ENCODE results near the gene ALDOC. TPM values are rescaled to one million over a fixed set of nuclear protein-coding genes. Genes with fewer than 3 reads are reported as not detected.

ALDOC gene
- total and polyA plus RNA-seq, 2 of the 13 experiments (the other 11 are each of a cell fraction or from before 2014, with no cell fraction given), result 15.4 to 60.9 TPM

GRCh38 chr17:28548417-28549130 is 28.1 kb downstream of the ALDOC start:
- POLR2A ChIA-PET, result no interaction called here
- CTCF ChIA-PET (ENCODE audit: low intra/inter-chr PET ratio, low total read pairs), result interaction anchor here (1.1 to 1.9 kb wide), 2 partner anchors 65 to 67 kb away, joined by 3 to 5 read pairs; partner anchors contain the start of gene RSKR

GRCh38 chr17:28547623-28548416 is 28.9 kb downstream of the ALDOC start:
- POLR2A ChIA-PET, result no interaction called here
- FAIRE-seq (peak; percentile 81), ATAC-seq (peak; percentile 60), DNase-seq (ENCODE audit: low spot score) (peak; percentile 60)
- CTCF ChIA-PET (ENCODE audit: low intra/inter-chr PET ratio, low total read pairs), result interaction anchor here (1.1 to 1.9 kb wide), 2 partner anchors 66 to 67 kb away, joined by 3 to 5 read pairs; partner anchors contain the start of gene RSKR
- no peak overlapping the region for H3K4me3 ChIP-seq (replicated peaks in 1 of 3; ENCODE audit: insufficient read depth in 1 of 3, low read depth in 2 of 3, low read length in 3 of 3)
- in situ Hi-C loops (cut with HindIII; ENCODE audit: extremely low pct_ligation_motif_present, low pct_unique_long_range_greater_than_20kb) (no loop called here), intact Hi-C loops (cut with micrococcal nuclease; ENCODE audit: unreplicated experiment) (loop anchor here (2.0 kb wide), 1 partner anchor 65 kb away; no protein-coding TSS in a partner anchor)
- BruUV-seq (replicated peaks), result no TSS peak
- H3K79me2 ChIP-seq (ENCODE audit: insufficient read depth, low read length), result no peaks in the 10 kb centered on the region
- H3K4me2 ChIP-seq (ENCODE audit: low read depth, low read length), result no peak overlapping the region
- H3K36me3 ChIP-seq (replicated peaks in 1 of 2; ENCODE audit: control insufficient read depth in 1 of 2, insufficient read depth in 2 of 2, low read length in 2 of 2), result no peaks in the 10 kb centered on the region
- H2AFZ ChIP-seq (ENCODE audit: low read length), result no peak overlapping the region
- H3K27ac ChIP-seq (ENCODE audit: extremely low read length, insufficient read depth, low read length), result no peak overlapping the region
- WGBS (ENCODE audit: low lambda C conversion rate), result 72% methylated on average over 14 of the region's 26 CpGs
- no peaks in the 10 kb centered on the region for H4K20me1 ChIP-seq (ENCODE audit: insufficient read depth, low read length)
- H3K27me3 ChIP-seq (ENCODE audit: control insufficient read depth in 1 of 2, insufficient read depth in 2 of 2, low read length in 2 of 2), result no peaks in the 10 kb centered on the region
- H3K9ac ChIP-seq (ENCODE audit: insufficient read depth, low read depth, low read length), result no peak overlapping the region
- peaks cover 31% of the 10 kb centered on the region for H3K4me1 ChIP-seq (ENCODE audit: insufficient read depth, low read length)
- no peaks in the 10 kb centered on the region for H3K9me3 ChIP-seq (ENCODE audit: low read length)
- peak; percentile 31; the same call in 1 of the 2 replicates for TF ChIP-seq ZFX (CRISPR knock-in tag; IDR thresholded peaks at IDR 0.05; ENCODE audit: low read depth)
- TF ChIP-seq GFI1 (CRISPR knock-in tag; IDR thresholded peaks at IDR 0.05; ENCODE audit: borderline replicate concordance), result no peak
- peak; percentile 91 for TF ChIP-seq XRCC5 (optimal IDR thresholded peaks at IDR 0.05; ENCODE audit: low read length)
- no peak for TF ChIP-seq MTA1 (CRISPR knock-in tag; IDR thresholded peaks at IDR 0.05; ENCODE audit: borderline replicate concordance)
- 0 out of 4 replicates have a peak, but pooled peaks of 1 of the 2 experiments have one; percentile 23 for TF ChIP-seq HMGXB4 (CRISPR knock-in tag; IDR thresholded peaks at IDR 0.05; ENCODE audit: borderline replicate concordance in 1 of 2, low read depth in 1 of 2)
- peak; percentile 51 for TF ChIP-seq STAG1 (CRISPR knock-in tag; IDR thresholded peaks at IDR 0.05)
- TF ChIP-seq SNAPC2 (CRISPR knock-in tag; IDR thresholded peaks at IDR 0.05), result no peak
- TF ChIP-seq MYNN (CRISPR knock-in tag; IDR thresholded peaks at IDR 0.05; ENCODE audit: low read depth), result no peak
- peak; percentile 40; the same call in 1 of the 2 replicates for TF ChIP-seq ZNF274 (CRISPR knock-in tag; IDR thresholded peaks at IDR 0.05)
- TF ChIP-seq CEBPG (CRISPR knock-in tag; IDR thresholded peaks at IDR 0.05), result no peak
- TF ChIP-seq PCBP1 (IDR thresholded peaks at IDR 0.05; ENCODE audit: borderline replicate concordance, low read depth, low read length), result no peak
- peak; percentile 18; the same call in 1 of the 2 replicates for TF ChIP-seq SMC3 (IDR thresholded peaks at IDR 0.05; ENCODE audit: low read length)
- peak; percentile 58 for TF ChIP-seq KDM2A (CRISPR knock-in tag; IDR thresholded peaks at IDR 0.05; ENCODE audit: borderline replicate concordance, low read depth)

More at GRCh38 chr17:28548417-28549130, 28.1 kb downstream of the ALDOC start:
- Histone ChIP-seq H3K9ac (ENCODE audit: insufficient read depth, low read depth, low read length) (no peak overlapping the region), H3K27me3 (ENCODE audit: control insufficient read depth in 1 of 2, insufficient read depth in 2 of 2, low read length in 2 of 2) (no peaks in the 10 kb centered on the region), H3K36me3 (replicated peaks in 1 of 2; ENCODE audit: control insufficient read depth in 1 of 2, insufficient read depth in 2 of 2, low read length in 2 of 2) (peaks cover 0 to 2% of the 10 kb centered on the region in 2 experiments; a peak in 1 of 5 replicates), H3K4me1 (ENCODE audit: insufficient read depth, low read length) (peaks cover 39% of the 10 kb centered on the region), H3K4me2 (ENCODE audit: low read depth, low read length) (no peak overlapping the region), H3K4me3 (replicated peaks in 1 of 3; ENCODE audit: insufficient read depth in 1 of 3, low read depth in 2 of 3, low read length in 3 of 3) (no peak overlapping the region), H3K9me3 (ENCODE audit: low read length) (no peaks in the 10 kb centered on the region), H3K27ac (ENCODE audit: extremely low read length, insufficient read depth, low read length) (no peak overlapping the region), H4K20me1 (ENCODE audit: insufficient read depth, low read length) (no peaks in the 10 kb centered on the region), H2AFZ (ENCODE audit: low read length) (no peak overlapping the region), H3K79me2 (ENCODE audit: insufficient read depth, low read length) (no peaks in the 10 kb centered on the region)
- no peak for TF ChIP-seq ZNF232 (CRISPR knock-in tag; IDR thresholded peaks at IDR 0.05; ENCODE audit: borderline replicate concordance)
- TF ChIP-seq ZNF598 (CRISPR knock-in tag; IDR thresholded peaks at IDR 0.05; ENCODE audit: borderline replicate concordance), result 0 out of 2 replicates have a peak, but pooled peaks have one; percentile 14
- TF ChIP-seq ZNF274 (CRISPR knock-in tag; IDR thresholded peaks at IDR 0.05), result peak; percentile 10; the same call in 1 of the 2 replicates
- TF ChIP-seq PAX8 (CRISPR knock-in tag; IDR thresholded peaks at IDR 0.05; ENCODE audit: borderline replicate concordance), result no peak
- BruUV-seq (replicated peaks), result no TSS peak
- intact Hi-C loops (cut with micrococcal nuclease; ENCODE audit: unreplicated experiment) (loop anchor here (2.0 kb wide), 1 partner anchor 64 kb away; no protein-coding TSS in a partner anchor), in situ Hi-C loops (cut with HindIII; ENCODE audit: extremely low pct_ligation_motif_present, low pct_unique_long_range_greater_than_20kb) (no loop called here)
- 85% methylated on average over 3 of the region's 6 CpGs for WGBS (ENCODE audit: low lambda C conversion rate)
- ATAC-seq (no peak), DNase-seq (ENCODE audit: low spot score) (no peak), FAIRE-seq (no peak)
